Measurements from ENCODE around the gene CABP1.

Gene CABP1

GRCh38 chr12:120646044-120646443 is 5.6 kb downstream of the CABP1 start:
- H3K4me3 ChIP-seq (ENCODE audit: low read depth, low read length): no peak overlapping the region
- TF ChIP-seq CTCF (IDR thresholded peaks at IDR 0.05; ENCODE audit: low read depth, low read length, missing control alignments): no peak
- no peaks in the 10 kb centered on the region for H3K36me3 ChIP-seq (replicated peaks)
- in situ Hi-C loops (cut with HindIII; ENCODE audit: low pct_ligation_motif_present, low sequenced_read_pairs): no loop called here
- DNase-seq: no peak
- no peak overlapping the region for H3K27ac ChIP-seq
- H3K27me3 ChIP-seq (replicated peaks): peaks cover 39% of the 10 kb centered on the region

- in situ Hi-C loops (cut with HindIII; ENCODE audit: low pct_ligation_motif_present, low sequenced_read_pairs): no loop called here
- Histone ChIP-seq H3K4me3 (ENCODE audit: low read depth, low read length) (no peak overlapping the region), H3K27me3 (replicated peaks) (peaks cover 32% of the 10 kb centered on the region), H3K36me3 (replicated peaks) (no peaks in the 10 kb centered on the region), H3K27ac (no peak overlapping the region)
- no peak for DNase-seq
- no peak for TF ChIP-seq CTCF (IDR thresholded peaks at IDR 0.05; ENCODE audit: low read depth, low read length, missing control alignments)
Measured at GRCh38 chr12:120647375-120647755, 6.9 kb downstream of the CABP1 start.

GRCh38 chr12:120649442-120650232 is 9.2 kb downstream of the CABP1 start:
- DNase-seq: no peak
- H3K27ac ChIP-seq: no peak overlapping the region
- H3K4me3 ChIP-seq (ENCODE audit: low read depth, low read length): no peak overlapping the region
- in situ Hi-C loops (cut with HindIII; ENCODE audit: low pct_ligation_motif_present, low sequenced_read_pairs): no loop called here
- H3K36me3 ChIP-seq (replicated peaks): no peaks in the 10 kb centered on the region
- peaks cover 37% of the 10 kb centered on the region for H3K27me3 ChIP-seq (replicated peaks)
- no peak for TF ChIP-seq CTCF (IDR thresholded peaks at IDR 0.05; ENCODE audit: low read depth, low read length, missing control alignments)

GRCh38 chr12:120650233-120650690 is 9.8 kb downstream of the CABP1 start:
- Histone ChIP-seq H3K27ac (no peak overlapping the region), H3K36me3 (replicated peaks) (no peaks in the 10 kb centered on the region), H3K27me3 (replicated peaks) (peaks cover 37% of the 10 kb centered on the region), H3K4me3 (ENCODE audit: low read depth, low read length) (no peak overlapping the region)
- in situ Hi-C loops (cut with HindIII; ENCODE audit: low pct_ligation_motif_present, low sequenced_read_pairs): no loop called here
- TF ChIP-seq CTCF (IDR thresholded peaks at IDR 0.05; ENCODE audit: low read depth, low read length, missing control alignments): no peak
- DNase-seq: no peak

GRCh38 chr12:120651821-120652220 is 11.4 kb downstream of the CABP1 start:
- DNase-seq: no peak
- Histone ChIP-seq H3K36me3 (replicated peaks) (no peaks in the 10 kb centered on the region), H3K27ac (no peak overlapping the region), H3K4me3 (ENCODE audit: low read depth, low read length) (no peak overlapping the region), H3K27me3 (replicated peaks) (peaks cover 37% of the 10 kb centered on the region)
- no peak for TF ChIP-seq CTCF (IDR thresholded peaks at IDR 0.05; ENCODE audit: low read depth, low read length, missing control alignments)
- in situ Hi-C loops (cut with HindIII; ENCODE audit: low pct_ligation_motif_present, low sequenced_read_pairs): no loop called here

All from brain microvascular endothelial cell (primary cell).